ENCODE data around the gene RGS17. TPM values are rescaled to one million over a fixed set of nuclear protein-coding genes. Genes with fewer than 3 reads are reported as not detected.

RGS17 gene
- total RNA-seq, 4 donors from 2014 or later = 1.2 to 18.6 (median 3.4) TPM

GRCh38 chr6:153101461-153101860, 29.6 kb downstream of the RGS17 start:
- TF ChIP-seq, protein P1, sequence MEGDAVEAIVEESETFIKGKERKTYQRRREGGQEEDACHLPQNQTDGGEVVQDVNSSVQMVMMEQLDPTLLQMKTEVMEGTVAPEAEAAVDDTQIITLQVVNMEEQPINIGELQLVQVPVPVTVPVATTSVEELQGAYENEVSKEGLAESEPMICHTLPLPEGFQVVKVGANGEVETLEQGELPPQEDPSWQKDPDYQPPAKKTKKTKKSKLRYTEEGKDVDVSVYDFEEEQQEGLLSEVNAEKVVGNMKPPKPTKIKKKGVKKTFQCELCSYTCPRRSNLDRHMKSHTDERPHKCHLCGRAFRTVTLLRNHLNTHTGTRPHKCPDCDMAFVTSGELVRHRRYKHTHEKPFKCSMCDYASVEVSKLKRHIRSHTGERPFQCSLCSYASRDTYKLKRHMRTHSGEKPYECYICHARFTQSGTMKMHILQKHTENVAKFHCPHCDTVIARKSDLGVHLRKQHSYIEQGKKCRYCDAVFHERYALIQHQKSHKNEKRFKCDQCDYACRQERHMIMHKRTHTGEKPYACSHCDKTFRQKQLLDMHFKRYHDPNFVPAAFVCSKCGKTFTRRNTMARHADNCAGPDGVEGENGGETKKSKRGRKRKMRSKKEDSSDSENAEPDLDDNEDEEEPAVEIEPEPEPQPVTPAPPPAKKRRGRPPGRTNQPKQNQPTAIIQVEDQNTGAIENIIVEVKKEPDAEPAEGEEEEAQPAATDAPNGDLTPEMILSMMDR (IDR thresholded peaks at IDR 0.05) = no peak
- TF ChIP-seq POLR2A (IDR thresholded peaks at IDR 0.05) = no peak
- Histone ChIP-seq H3K36me3 (no peaks in the 10 kb centered on the region), H3K9me3 (no peaks in the 10 kb centered on the region), H3K4me3 (replicated peaks in 1 of 3) (no peak overlapping the region), H3K27ac (no peak overlapping the region), H3K4me1 (no peaks in the 10 kb centered on the region), H3K27me3 (no peaks in the 10 kb centered on the region)
- 93 to 95% methylated on average over 5 of the region's 5 CpGs for WGBS, 2 donors
- no peak for DNase-seq
- intact Hi-C loops (cut with DNase I) = no loop called here

DNA sequence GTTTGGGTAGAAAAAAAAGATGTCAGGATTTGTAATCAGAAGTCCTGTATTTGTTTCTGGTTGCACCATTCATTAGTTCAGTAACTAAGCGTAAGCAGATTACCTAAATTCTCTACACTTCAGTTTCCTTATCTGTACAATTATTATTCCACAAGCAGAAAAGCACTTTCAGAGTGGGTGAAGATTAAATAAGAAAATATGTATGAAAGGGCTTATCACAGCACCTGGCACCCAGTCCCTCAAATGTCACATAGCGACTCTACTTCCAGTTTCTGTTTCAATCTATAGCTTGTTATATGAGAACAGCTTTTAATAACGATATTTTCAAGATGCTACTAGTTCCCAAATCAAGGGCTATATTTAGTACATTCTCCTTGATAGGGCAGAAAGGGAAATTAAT, 31.4 kb downstream of the RGS17 start:
- no peaks in the 10 kb centered on the region for H3K4me1 ChIP-seq

DNA sequence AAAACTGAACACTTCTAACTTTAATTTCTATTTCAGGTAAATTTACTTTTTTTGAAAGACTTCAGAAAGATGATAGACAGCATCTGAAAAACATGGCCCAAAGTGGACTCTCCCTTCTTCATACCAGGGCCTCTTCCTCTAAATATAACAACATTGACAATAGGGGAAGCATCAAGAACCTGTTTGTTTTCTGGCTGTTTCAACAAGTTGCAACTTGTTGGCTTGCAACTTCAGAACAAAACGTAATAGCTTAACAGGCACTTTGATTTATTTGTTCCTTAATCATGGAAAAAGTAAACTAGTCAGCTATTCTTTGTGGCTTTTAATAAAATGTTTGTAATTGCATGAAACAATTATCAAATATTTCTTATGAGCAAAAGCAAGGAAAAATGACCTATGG, 34.3 kb downstream of the RGS17 start:
- TF ChIP-seq, protein P1 (IDR thresholded peaks at IDR 0.05) = no peak
- TF ChIP-seq POLR2A (IDR thresholded peaks at IDR 0.05) = no peak
- H3K4me3 ChIP-seq (replicated peaks in 1 of 3) = no peak overlapping the region
- 68 to 71% methylated on average over 1 of the region's 1 CpG for WGBS, 2 donors
- H3K27ac ChIP-seq = no peak overlapping the region
- no peaks in the 10 kb centered on the region for H3K36me3 ChIP-seq
- intact Hi-C loops (cut with DNase I) = no loop called here
- H3K4me1 ChIP-seq = peaks cover 0 to 6% of the 10 kb centered on the region in 2 donors
- no peaks in the 10 kb centered on the region for H3K9me3 ChIP-seq
- DNase-seq = no peak
- no peaks in the 10 kb centered on the region for H3K27me3 ChIP-seq

More for the DNA sequence above, 31.4 kb downstream of the RGS17 start:
- WGBS, 2 donors = 90 to 91% methylated on average over 3 of the region's 3 CpGs
- no peak for TF ChIP-seq POLR2A (IDR thresholded peaks at IDR 0.05)
- TF ChIP-seq, protein P1 (IDR thresholded peaks at IDR 0.05) = no peak
- no peaks in the 10 kb centered on the region for H3K27me3 ChIP-seq
- H3K9me3 ChIP-seq = no peaks in the 10 kb centered on the region
- no peak for DNase-seq
- no peak overlapping the region for H3K4me3 ChIP-seq (replicated peaks in 1 of 3)
- H3K27ac ChIP-seq = no peak overlapping the region
- intact Hi-C loops (cut with DNase I) = no loop called here
- H3K36me3 ChIP-seq = no peaks in the 10 kb centered on the region

- H3K4me1 ChIP-seq = peaks cover 0 to 12% of the 10 kb centered on the region in 2 donors
- no peaks in the 10 kb centered on the region for H3K36me3 ChIP-seq
- H3K9me3 ChIP-seq = no peaks in the 10 kb centered on the region
- TF ChIP-seq POLR2A (IDR thresholded peaks at IDR 0.05) = no peak
- TF ChIP-seq, protein P1 (IDR thresholded peaks at IDR 0.05) = no peak
- intact Hi-C loops (cut with DNase I) = no loop called here
- DNase-seq = no peak
- no peak overlapping the region for H3K4me3 ChIP-seq (replicated peaks in 1 of 3)
- no peaks in the 10 kb centered on the region for H3K27me3 ChIP-seq
- no peak overlapping the region for H3K27ac ChIP-seq
- WGBS, 2 donors = 23 to 42% methylated on average over 4 of the region's 4 CpGs
Measured at GRCh38 chr6:153096031-153096430, 35.1 kb downstream of the RGS17 start.

- Histone ChIP-seq H3K9me3 (no peaks in the 10 kb centered on the region), H3K36me3 (no peaks in the 10 kb centered on the region), H3K27ac (no peak overlapping the region), H3K4me1 (peaks cover 0 to 18% of the 10 kb centered on the region in 2 donors), H3K4me3 (replicated peaks in 1 of 3) (no peak overlapping the region), H3K27me3 (no peaks in the 10 kb centered on the region)
- intact Hi-C loops (cut with DNase I) = no loop called here
- DNase-seq = no peak
- 74 to 77% methylated on average over 9 of the region's 9 CpGs for WGBS, 2 donors
- no peak for TF ChIP-seq POLR2A (IDR thresholded peaks at IDR 0.05)
Measured at GRCh38 chr6:153092082-153093013, 38.7 kb downstream of the RGS17 start.

Data from thyroid gland (tissue), 4 donors.